MCF 10A (cell line): ENCODE results near the gene DEF6. TPM values are rescaled to one million over a fixed set of nuclear protein-coding genes. Genes with fewer than 3 reads are reported as not detected.

Source experiments
- BruUV-seq: library from RNA; stranded (reverse); fragments of 400-500 nt; replicated peaks from 2 replicates; lab custom pipeline; 2021; lab: Mats Ljungman, UMichigan
- CTCF ChIA-PET: fragments of 300-600 bp; sonication (Branson Sonifier 250); formaldehyde crosslinking; extraction: SDS; loops from one replicate; lab custom pipeline; 2021; ENCODE audit warnings: antibody characterized with exemption, inconsistent platforms; lab: Yijun Ruan, JAX
- POLR2A ChIA-PET: fragments of 300-600, 350-650 bp; sonication (Branson Sonifier 250); formaldehyde crosslinking; extraction: SDS; loops from one replicate; lab custom pipeline; 2020; ENCODE audit warnings: antibody characterized with exemption, inconsistent platforms; lab: Yijun Ruan, JAX
- DNase-seq: peaks from one replicate; pipeline ENCODE4 v3.0.0-alpha.2; 2018; ENCODE audit not compliant: unreplicated experiment
- H3K27ac Mint-ChIP-seq: one replicate; pipeline ENCODE4 v1.8.0; 2022; ENCODE audit warnings: mild to moderate bottlenecking, low read depth, mixed read lengths; ENCODE audit not compliant: unreplicated experiment
- H3K27me3 Mint-ChIP-seq: one replicate; pipeline ENCODE4 v1.8.0; 2022; ENCODE audit warnings: mixed read lengths; ENCODE audit not compliant: insufficient read depth, unreplicated experiment
- H3K36me3 Mint-ChIP-seq: one replicate; pipeline ENCODE4 v1.8.0; 2022; ENCODE audit warnings: mild to moderate bottlenecking, moderate library complexity, mixed read lengths; ENCODE audit not compliant: insufficient read depth, unreplicated experiment
- H3K4me1 Mint-ChIP-seq: one replicate; pipeline ENCODE4 v1.8.0; 2022; ENCODE audit warnings: mixed read lengths; ENCODE audit not compliant: insufficient read depth, unreplicated experiment
- H3K4me3 Mint-ChIP-seq: one replicate; pipeline ENCODE4 v1.8.0; 2022; ENCODE audit warnings: mild to moderate bottlenecking, moderate library complexity, mixed read lengths; ENCODE audit not compliant: unreplicated experiment
- H3K9me3 Mint-ChIP-seq: one replicate; pipeline ENCODE4 v1.8.0; 2022; ENCODE audit warnings: mixed read lengths; ENCODE audit not compliant: unreplicated experiment
- CTCF ChIP-seq: fragments of 200-600 bp; IDR thresholded peaks from one replicate; pipeline ENCODE4 v1.8.0; 2022; ENCODE audit warnings: antibody characterized with exemption, mild to moderate bottlenecking; ENCODE audit not compliant: unreplicated experiment
- intact Hi-C: fragments of 100-400 bp; cut with micrococcal nuclease; formaldehyde crosslinking; loops from 2 replicates; pipeline ENCODE4 v1.14.1; 2022
- total RNA-seq: library from RNA; stranded (reverse); gene quantifications from 2 replicates; pipeline ENCODE4 v1.2.3, GENCODE V29; 2022

The DEF6 gene
- total RNA-seq, 1 experiment from 2014 or later: 23.1 TPM

- Mint-ChIP-seq H3K4me3 (no peak overlapping the region), H3K9me3 (no peaks in the 10 kb centered on the region), H3K27ac (no peak overlapping the region), H3K27me3 (no peaks in the 10 kb centered on the region), H3K4me1 (no peaks in the 10 kb centered on the region), H3K36me3 (peaks cover 10% of the 10 kb centered on the region)
- POLR2A ChIA-PET: interaction anchor here (0.8 to 1.3 kb wide), 2 partner anchors 10 to 13 kb away, joined by 3 to 5 read pairs; no protein-coding TSS in a partner anchor
- intact Hi-C loops: no loop called here
- no TSS peak for BruUV-seq
- CTCF ChIA-PET: interaction anchor here (0.7 to 3.5 kb wide), 3 partner anchors 14 to 16 kb away, joined by 4 to 16 read pairs (median 4); partner anchors contain the start of gene DEF6
- no peak for TF ChIP-seq CTCF
- no peak for DNase-seq
Measured at GRCh38 chr6:35311390-35312075, 13.9 kb downstream of the DEF6 start.

- intact Hi-C loops: no loop called here
- no peaks in the 10 kb centered on the region for H3K9me3 Mint-ChIP-seq
- no peak overlapping the region for H3K27ac Mint-ChIP-seq
- CTCF ChIA-PET: interaction anchor here (0.7 kb wide), 1 partner anchor 16 kb away, joined by 4 read pairs; no protein-coding TSS in a partner anchor
- no peak for DNase-seq
- H3K4me1 Mint-ChIP-seq: no peaks in the 10 kb centered on the region
- TF ChIP-seq CTCF: no peak
- no TSS peak for BruUV-seq
- H3K27me3 Mint-ChIP-seq: no peaks in the 10 kb centered on the region
- POLR2A ChIA-PET: interaction anchor here (1.3 kb wide), 1 partner anchor 11 kb away, joined by 5 read pairs; no protein-coding TSS in a partner anchor
- no peak overlapping the region for H3K4me3 Mint-ChIP-seq
- H3K36me3 Mint-ChIP-seq: peaks cover 16% of the 10 kb centered on the region
Measured at GRCh38 chr6:35312076-35312800, 14.6 kb downstream of the DEF6 start.

GRCh38 chr6:35312807-35313206 is 15.2 kb downstream of the DEF6 start:
- Mint-ChIP-seq H3K9me3 (no peaks in the 10 kb centered on the region), H3K36me3 (peaks cover 22% of the 10 kb centered on the region), H3K27me3 (no peaks in the 10 kb centered on the region), H3K27ac (peak overlapping the region; percentile 33), H3K4me3 (no peak overlapping the region), H3K4me1 (peaks cover under 1% of the 10 kb centered on the region)
- POLR2A ChIA-PET: interaction anchor here (1.3 kb wide), 1 partner anchor 11 kb away, joined by 5 read pairs; no protein-coding TSS in a partner anchor
- intact Hi-C loops: no loop called here
- CTCF ChIA-PET: no interaction called here
- BruUV-seq: no TSS peak
- TF ChIP-seq CTCF: no peak
- no peak for DNase-seq
